HEK293 (cell line): ENCODE data around the gene SEC61G.

Source experiments
- CTCF ChIA-PET: fragments of 350-600 bp; formaldehyde crosslinking; extraction: SDS; loops from one replicate; lab custom pipeline; 2021; ENCODE audit warnings: antibody characterized with exemption; lab: Yijun Ruan, JAX
- POLR2A ChIA-PET: fragments of 300-600 bp; formaldehyde crosslinking; extraction: SDS; loops from one replicate; lab custom pipeline; 2020; ENCODE audit warnings: antibody characterized with exemption, inconsistent platforms; lab: Yijun Ruan, JAX
- H3K27ac ChIP-seq: fragments of 200-500 bp; sonication (Bioruptor generic); 2 replicates; pipeline ENCODE4 v1.5.1; 2014; ENCODE audit warnings: low read depth, low read length, control low read depth, inconsistent platforms; ENCODE audit errors: extremely low read depth
- H3K36me3 ChIP-seq, 2 experiments: fragments of 200-500 bp in 1 of 2; sonication (Bioruptor generic) in 1 of 2; 1 replicate in 1 of 2; 2 replicates in 1 of 2; pipeline ENCODE4 v1.5.1; 2014 to 2017; ENCODE audit warnings: inconsistent platforms in 2 of 2, low read length in 2 of 2; ENCODE audit not compliant: control insufficient read depth in 2 of 2, insufficient read depth in 1 of 2
- H3K4me1 ChIP-seq: fragments of 200-500 bp; sonication (Bioruptor generic); 2 replicates; pipeline ENCODE4 v1.5.1; 2014; ENCODE audit warnings: mild to moderate bottlenecking, low read length, inconsistent platforms; ENCODE audit not compliant: control insufficient read depth, insufficient read depth
- H3K4me3 ChIP-seq: 2 replicates; pipeline ENCODE4 v1.5.1; 2011; ENCODE audit warnings: low read depth, mild to moderate bottlenecking, control low read depth, low read length, moderate library complexity
- H3K9me3 ChIP-seq: fragments of 200-500 bp; sonication (Bioruptor generic); 2 replicates; pipeline ENCODE4 v1.5.1; 2014; ENCODE audit warnings: low read depth, low read length, inconsistent platforms; ENCODE audit not compliant: control insufficient read depth, insufficient read depth
- HOXA7 ChIP-seq: sonication (generic); formaldehyde crosslinking; IDR thresholded peaks from 2 replicates; pipeline ENCODE4 v1.8.1; 2022; ENCODE audit warnings: missing genetic modification reagents, borderline replicate concordance
- KLF16 ChIP-seq: fragments of 450-650 bp; formaldehyde crosslinking; IDR thresholded peaks from 2 replicates; pipeline ENCODE4 v1.5.1; 2017; ENCODE audit warnings: missing biosample characterization, missing genetic modification characterization
- SP3 ChIP-seq: fragments of 450-650 bp; formaldehyde crosslinking; IDR thresholded peaks from 2 replicates; pipeline ENCODE4 v1.5.1; 2016; ENCODE audit warnings: missing biosample characterization, missing genetic modification characterization
- SP7 ChIP-seq: fragments of 450-650 bp; formaldehyde crosslinking; IDR thresholded peaks from 2 replicates; pipeline ENCODE4 v1.5.1; 2016; ENCODE audit warnings: missing biosample characterization, missing genetic modification characterization
- YY2 ChIP-seq: fragments of 450-650 bp; formaldehyde crosslinking; IDR thresholded peaks from 2 replicates; pipeline ENCODE4 v1.5.1; 2016; ENCODE audit warnings: missing biosample characterization, missing genetic modification characterization
- ZBTB1 ChIP-seq: fragments of 450-650 bp; formaldehyde crosslinking; IDR thresholded peaks from 2 replicates; pipeline ENCODE4 v1.5.1; 2016; ENCODE audit warnings: missing biosample characterization, missing genetic modification characterization
- ZBTB7A ChIP-seq: fragments of 450-650 bp; formaldehyde crosslinking; IDR thresholded peaks from 2 replicates; pipeline ENCODE4 v1.5.1; 2016; ENCODE audit warnings: low read depth, missing biosample characterization, missing genetic modification characterization
- ZNF112 ChIP-seq: fragments of 450-650 bp; formaldehyde crosslinking; IDR thresholded peaks from 2 replicates; pipeline ENCODE4 v1.5.0; 2017; ENCODE audit warnings: missing biosample characterization, missing genetic modification characterization
- ZNF138 ChIP-seq: fragments of 450-650 bp; formaldehyde crosslinking; IDR thresholded peaks from 2 replicates; pipeline ENCODE4 v1.5.1; 2016; ENCODE audit warnings: missing biosample characterization, missing genetic modification characterization, borderline replicate concordance
- ZNF155 ChIP-seq: fragments of 450-650 bp; formaldehyde crosslinking; IDR thresholded peaks from 2 replicates; pipeline ENCODE4 v1.5.1; 2016; ENCODE audit warnings: missing biosample characterization, missing genetic modification characterization
- ZNF175 ChIP-seq: fragments of 450-650 bp; formaldehyde crosslinking; IDR thresholded peaks from 2 replicates; pipeline ENCODE4 v1.5.1; 2016; ENCODE audit warnings: missing biosample characterization, missing genetic modification characterization
- ZNF274 ChIP-seq, 2 experiments: fragments of 200-500 bp in 1 of 2; fragments of 450-650 bp in 1 of 2; sonication (Bioruptor generic) in 1 of 2; formaldehyde crosslinking in 1 of 2; IDR thresholded peaks; 2 replicates each; pipeline versions ENCODE4 v1.5.1 to v1.6.1; 2014 to 2016; ENCODE audit warnings: borderline replicate concordance in 1 of 2, inconsistent platforms in 1 of 2, low read length in 1 of 2, missing biosample characterization in 1 of 2, missing genetic modification characterization in 1 of 2
- ZNF501 ChIP-seq: fragments of 450-650 bp; formaldehyde crosslinking; IDR thresholded peaks from 2 replicates; pipeline ENCODE4 v1.5.1; 2016; ENCODE audit warnings: missing biosample characterization, missing genetic modification characterization
- ZNF544 ChIP-seq: fragments of 450-650 bp; formaldehyde crosslinking; IDR thresholded peaks from 2 replicates; pipeline ENCODE4 v1.5.0; 2017; ENCODE audit warnings: missing biosample characterization, missing genetic modification characterization
- ZNF747 ChIP-seq: fragments of 450-650 bp; formaldehyde crosslinking; IDR thresholded peaks from 2 replicates; pipeline ENCODE4 v1.5.1; 2016; ENCODE audit warnings: missing biosample characterization, missing genetic modification characterization
- ZNF791 ChIP-seq: fragments of 450-650 bp; formaldehyde crosslinking; IDR thresholded peaks from 2 replicates; pipeline ENCODE4 v1.5.1; 2016; ENCODE audit warnings: missing biosample characterization, missing genetic modification characterization
- ZSCAN30 ChIP-seq: fragments of 450-650 bp; IDR thresholded peaks from 2 replicates; pipeline ENCODE4 v1.5.1; 2018; ENCODE audit warnings: missing biosample characterization, mild to moderate bottlenecking, missing genetic modification characterization, moderate library complexity
- TF ChIP-seq, protein P1 (sequence below): fragments of 450-650 bp; formaldehyde crosslinking; IDR thresholded peaks from 2 replicates; pipeline ENCODE4 v1.5.1; 2016; ENCODE audit warnings: missing biosample characterization, missing genetic modification characterization
- TF ChIP-seq, protein P2 (sequence below): fragments of 450-650 bp; formaldehyde crosslinking; optimal IDR thresholded peaks from 2 replicates; pipeline ENCODE3; 2016; ENCODE audit warnings: missing biosample characterization, mild to moderate bottlenecking, missing genetic modification characterization
- TF ChIP-seq, protein P3 (sequence below): fragments of 450-650 bp; formaldehyde crosslinking; IDR thresholded peaks from 2 replicates; pipeline ENCODE4 v1.5.1; 2016; ENCODE audit warnings: missing biosample characterization, missing genetic modification characterization, low read depth
- TF ChIP-seq, protein P4 (sequence below): fragments of 450-650 bp; formaldehyde crosslinking; IDR thresholded peaks from 2 replicates; pipeline ENCODE4 v1.5.1; 2016; ENCODE audit warnings: missing biosample characterization, missing genetic modification characterization
- TF ChIP-seq, protein P5 (sequence below): fragments of 450-650 bp; formaldehyde crosslinking; IDR thresholded peaks from 2 replicates; pipeline ENCODE4 v1.5.1; 2016; ENCODE audit warnings: missing biosample characterization, missing genetic modification characterization

The SEC61G gene

DNA sequence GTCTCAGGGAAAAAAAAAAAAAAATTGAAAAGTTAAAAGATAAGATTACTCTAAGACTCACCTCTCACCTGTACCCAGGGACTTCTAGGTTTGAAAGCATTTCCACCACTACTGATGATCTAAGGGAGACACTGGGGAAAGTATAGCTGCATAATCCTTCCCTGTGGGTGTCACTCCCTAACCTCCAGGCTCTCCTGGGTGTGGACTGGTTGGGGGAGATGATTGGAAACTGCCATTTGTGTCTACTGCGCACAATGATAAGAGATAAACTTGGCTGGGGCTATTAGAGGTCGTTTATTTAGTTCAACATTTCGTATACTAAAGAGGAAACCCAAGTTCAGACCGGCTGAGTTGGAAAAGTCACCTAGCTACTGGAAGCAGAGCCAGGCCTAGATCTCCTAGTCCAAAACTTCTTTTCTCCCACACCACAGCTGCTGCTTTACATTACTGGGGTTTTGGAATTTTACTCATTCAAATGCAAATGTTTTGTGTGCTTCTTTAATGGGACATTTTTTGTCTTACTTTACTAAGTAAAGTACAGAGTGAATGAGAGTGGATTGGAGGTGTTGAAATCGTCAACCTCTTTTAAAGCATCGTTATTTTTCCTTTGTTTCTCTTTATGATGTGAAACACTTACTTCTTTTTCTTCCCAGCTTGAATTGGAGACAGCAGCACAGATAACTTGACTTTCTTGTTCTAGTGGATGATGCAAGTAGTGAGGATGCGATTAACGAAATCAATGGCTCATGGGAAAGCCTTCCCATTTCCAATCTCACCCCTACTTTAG is 22.3 kb upstream of the SEC61G start (continued):
- TF ChIP-seq ZNF544 (tag by site-specific recombination), result no peak
- no peak for TF ChIP-seq ZNF274 (IDR thresholded peaks at IDR 0.05; ENCODE audit: low read length)
- TF ChIP-seq ZNF274 (tag by site-specific recombination; IDR thresholded peaks at IDR 0.05; ENCODE audit: borderline replicate concordance), result no peak
- no peak for TF ChIP-seq YY2 (tag by site-specific recombination)
- TF ChIP-seq ZSCAN30, result no peak
- no peak for TF ChIP-seq ZNF501 (tag by site-specific recombination)
- TF ChIP-seq, protein P1, sequence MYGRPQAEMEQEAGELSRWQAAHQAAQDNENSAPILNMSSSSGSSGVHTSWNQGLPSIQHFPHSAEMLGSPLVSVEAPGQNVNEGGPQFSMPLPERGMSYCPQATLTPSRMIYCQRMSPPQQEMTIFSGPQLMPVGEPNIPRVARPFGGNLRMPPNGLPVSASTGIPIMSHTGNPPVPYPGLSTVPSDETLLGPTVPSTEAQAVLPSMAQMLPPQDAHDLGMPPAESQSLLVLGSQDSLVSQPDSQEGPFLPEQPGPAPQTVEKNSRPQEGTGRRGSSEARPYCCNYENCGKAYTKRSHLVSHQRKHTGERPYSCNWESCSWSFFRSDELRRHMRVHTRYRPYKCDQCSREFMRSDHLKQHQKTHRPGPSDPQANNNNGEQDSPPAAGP, result no peak
- TF ChIP-seq KLF16 (tag by site-specific recombination), result no peak
- TF ChIP-seq, protein P2, sequence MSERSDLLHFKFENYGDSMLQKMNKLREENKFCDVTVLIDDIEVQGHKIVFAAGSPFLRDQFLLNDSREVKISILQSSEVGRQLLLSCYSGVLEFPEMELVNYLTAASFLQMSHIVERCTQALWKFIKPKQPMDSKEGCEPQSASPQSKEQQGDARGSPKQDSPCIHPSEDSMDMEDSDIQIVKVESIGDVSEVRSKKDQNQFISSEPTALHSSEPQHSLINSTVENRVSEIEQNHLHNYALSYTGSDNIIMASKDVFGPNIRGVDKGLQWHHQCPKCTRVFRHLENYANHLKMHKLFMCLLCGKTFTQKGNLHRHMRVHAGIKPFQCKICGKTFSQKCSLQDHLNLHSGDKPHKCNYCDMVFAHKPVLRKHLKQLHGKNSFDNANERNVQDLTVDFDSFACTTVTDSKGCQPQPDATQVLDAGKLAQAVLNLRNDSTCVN, result no peak
- TF ChIP-seq, protein P3, sequence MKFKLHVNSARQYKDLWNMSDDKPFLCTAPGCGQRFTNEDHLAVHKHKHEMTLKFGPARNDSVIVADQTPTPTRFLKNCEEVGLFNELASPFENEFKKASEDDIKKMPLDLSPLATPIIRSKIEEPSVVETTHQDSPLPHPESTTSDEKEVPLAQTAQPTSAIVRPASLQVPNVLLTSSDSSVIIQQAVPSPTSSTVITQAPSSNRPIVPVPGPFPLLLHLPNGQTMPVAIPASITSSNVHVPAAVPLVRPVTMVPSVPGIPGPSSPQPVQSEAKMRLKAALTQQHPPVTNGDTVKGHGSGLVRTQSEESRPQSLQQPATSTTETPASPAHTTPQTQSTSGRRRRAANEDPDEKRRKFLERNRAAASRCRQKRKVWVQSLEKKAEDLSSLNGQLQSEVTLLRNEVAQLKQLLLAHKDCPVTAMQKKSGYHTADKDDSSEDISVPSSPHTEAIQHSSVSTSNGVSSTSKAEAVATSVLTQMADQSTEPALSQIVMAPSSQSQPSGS (tag by site-specific recombination), result no peak

DNA sequence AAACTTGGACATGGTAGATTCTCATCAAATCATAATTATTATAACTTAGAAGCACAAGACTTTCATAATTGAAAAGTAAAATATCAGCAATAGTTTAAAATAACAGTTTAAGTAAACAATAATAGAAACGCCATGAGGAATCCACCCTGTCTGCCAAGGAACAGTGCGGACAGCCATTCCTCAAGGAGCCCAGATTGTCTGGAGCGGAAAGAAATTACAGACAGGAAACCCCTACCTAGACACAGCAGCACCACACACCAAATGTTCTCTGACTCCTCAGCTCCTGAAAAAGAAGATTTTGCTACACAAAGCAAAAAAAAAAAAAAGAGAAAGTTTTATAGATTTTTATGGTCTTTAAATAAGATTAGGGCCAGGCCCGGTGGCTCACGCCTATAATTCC is 21.5 kb upstream of the SEC61G start:
- TF ChIP-seq, protein P4, sequence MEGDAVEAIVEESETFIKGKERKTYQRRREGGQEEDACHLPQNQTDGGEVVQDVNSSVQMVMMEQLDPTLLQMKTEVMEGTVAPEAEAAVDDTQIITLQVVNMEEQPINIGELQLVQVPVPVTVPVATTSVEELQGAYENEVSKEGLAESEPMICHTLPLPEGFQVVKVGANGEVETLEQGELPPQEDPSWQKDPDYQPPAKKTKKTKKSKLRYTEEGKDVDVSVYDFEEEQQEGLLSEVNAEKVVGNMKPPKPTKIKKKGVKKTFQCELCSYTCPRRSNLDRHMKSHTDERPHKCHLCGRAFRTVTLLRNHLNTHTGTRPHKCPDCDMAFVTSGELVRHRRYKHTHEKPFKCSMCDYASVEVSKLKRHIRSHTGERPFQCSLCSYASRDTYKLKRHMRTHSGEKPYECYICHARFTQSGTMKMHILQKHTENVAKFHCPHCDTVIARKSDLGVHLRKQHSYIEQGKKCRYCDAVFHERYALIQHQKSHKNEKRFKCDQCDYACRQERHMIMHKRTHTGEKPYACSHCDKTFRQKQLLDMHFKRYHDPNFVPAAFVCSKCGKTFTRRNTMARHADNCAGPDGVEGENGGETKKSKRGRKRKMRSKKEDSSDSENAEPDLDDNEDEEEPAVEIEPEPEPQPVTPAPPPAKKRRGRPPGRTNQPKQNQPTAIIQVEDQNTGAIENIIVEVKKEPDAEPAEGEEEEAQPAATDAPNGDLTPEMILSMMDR, result no peak
- TF ChIP-seq ZNF791 (tag by site-specific recombination) (no peak), ZNF138 (tag by site-specific recombination) (no peak), KLF16 (tag by site-specific recombination) (no peak), ZBTB1 (tag by site-specific recombination) (no peak), ZNF112 (tag by site-specific recombination) (no peak)
- H3K4me3 ChIP-seq, result no peak overlapping the region
- no peaks in the 10 kb centered on the region for H3K36me3 ChIP-seq
- no peaks in the 10 kb centered on the region for H3K9me3 ChIP-seq
- CTCF ChIA-PET, result interaction anchor here (0.5 to 1.7 kb wide), 3 partner anchors 199 to 475 kb away, joined by 4 to 6 read pairs (median 4); no protein-coding TSS in a partner anchor
- H3K4me1 ChIP-seq, result no peaks in the 10 kb centered on the region
- H3K27ac ChIP-seq, result no peak overlapping the region
- POLR2A ChIA-PET, result interaction anchor here (0.7 kb wide), 1 partner anchor 1173 kb away, joined by 4 read pairs; no protein-coding TSS in a partner anchor

DNA sequence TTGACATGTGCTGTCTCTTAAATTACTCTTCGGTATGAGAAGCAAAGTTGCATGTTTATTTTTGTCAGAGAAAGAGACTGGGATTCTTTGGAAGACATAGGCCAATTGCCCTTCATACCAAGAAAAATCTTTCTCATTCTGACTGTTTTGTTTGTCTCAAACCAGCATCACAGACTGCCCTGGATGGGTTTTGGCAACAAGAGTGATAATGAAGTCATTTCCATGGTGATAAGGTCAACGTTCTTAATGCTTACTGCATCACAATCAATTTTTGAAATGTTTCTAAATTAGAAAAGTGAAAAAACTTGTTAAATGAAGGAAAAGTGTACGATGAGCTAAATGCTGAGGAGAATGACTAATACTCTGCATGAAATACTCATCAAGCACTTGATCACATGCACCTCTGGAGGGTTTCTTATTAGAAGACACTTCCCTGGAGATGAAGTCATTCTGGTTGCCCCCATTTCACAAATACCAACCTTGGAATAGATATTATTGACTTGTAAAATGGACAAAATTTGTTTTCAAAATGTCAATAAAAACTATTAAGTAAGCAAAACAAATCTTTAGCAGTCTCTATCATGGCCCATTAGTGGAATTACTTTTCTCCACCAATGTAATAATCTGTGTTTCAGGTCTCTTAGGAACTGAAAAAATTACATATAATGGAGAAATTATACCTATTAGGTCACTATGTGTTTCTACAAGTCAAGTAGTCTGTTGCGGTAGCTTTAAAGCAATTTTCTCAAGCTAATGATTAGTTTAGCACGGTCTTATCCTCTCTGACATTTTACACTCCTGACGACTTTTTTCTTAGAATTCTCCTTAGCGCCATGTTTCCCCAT is 19.9 kb upstream of the SEC61G start:
- no peaks in the 10 kb centered on the region for H3K9me3 ChIP-seq
- no peaks in the 10 kb centered on the region for H3K4me1 ChIP-seq
- POLR2A ChIA-PET, result no interaction called here
- no peaks in the 10 kb centered on the region for H3K36me3 ChIP-seq
- CTCF ChIA-PET, result interaction anchor here (8.0 kb wide), 1 partner anchor 475 kb away, joined by 141 read pairs; no protein-coding TSS in a partner anchor
- no peak overlapping the region for H3K27ac ChIP-seq
- H3K4me3 ChIP-seq, result no peak overlapping the region
- no peak for TF ChIP-seq ZNF155 (tag by site-specific recombination)
- TF ChIP-seq SP7 (tag by site-specific recombination), result no peak
- no peak for TF ChIP-seq ZNF175 (tag by site-specific recombination)
- no peak for TF ChIP-seq HOXA7
- no peak for TF ChIP-seq ZBTB7A (tag by site-specific recombination)
- TF ChIP-seq, protein P5, sequence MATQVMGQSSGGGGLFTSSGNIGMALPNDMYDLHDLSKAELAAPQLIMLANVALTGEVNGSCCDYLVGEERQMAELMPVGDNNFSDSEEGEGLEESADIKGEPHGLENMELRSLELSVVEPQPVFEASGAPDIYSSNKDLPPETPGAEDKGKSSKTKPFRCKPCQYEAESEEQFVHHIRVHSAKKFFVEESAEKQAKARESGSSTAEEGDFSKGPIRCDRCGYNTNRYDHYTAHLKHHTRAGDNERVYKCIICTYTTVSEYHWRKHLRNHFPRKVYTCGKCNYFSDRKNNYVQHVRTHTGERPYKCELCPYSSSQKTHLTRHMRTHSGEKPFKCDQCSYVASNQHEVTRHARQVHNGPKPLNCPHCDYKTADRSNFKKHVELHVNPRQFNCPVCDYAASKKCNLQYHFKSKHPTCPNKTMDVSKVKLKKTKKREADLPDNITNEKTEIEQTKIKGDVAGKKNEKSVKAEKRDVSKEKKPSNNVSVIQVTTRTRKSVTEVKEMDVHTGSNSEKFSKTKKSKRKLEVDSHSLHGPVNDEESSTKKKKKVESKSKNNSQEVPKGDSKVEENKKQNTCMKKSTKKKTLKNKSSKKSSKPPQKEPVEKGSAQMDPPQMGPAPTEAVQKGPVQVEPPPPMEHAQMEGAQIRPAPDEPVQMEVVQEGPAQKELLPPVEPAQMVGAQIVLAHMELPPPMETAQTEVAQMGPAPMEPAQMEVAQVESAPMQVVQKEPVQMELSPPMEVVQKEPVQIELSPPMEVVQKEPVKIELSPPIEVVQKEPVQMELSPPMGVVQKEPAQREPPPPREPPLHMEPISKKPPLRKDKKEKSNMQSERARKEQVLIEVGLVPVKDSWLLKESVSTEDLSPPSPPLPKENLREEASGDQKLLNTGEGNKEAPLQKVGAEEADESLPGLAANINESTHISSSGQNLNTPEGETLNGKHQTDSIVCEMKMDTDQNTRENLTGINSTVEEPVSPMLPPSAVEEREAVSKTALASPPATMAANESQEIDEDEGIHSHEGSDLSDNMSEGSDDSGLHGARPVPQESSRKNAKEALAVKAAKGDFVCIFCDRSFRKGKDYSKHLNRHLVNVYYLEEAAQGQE (tag by site-specific recombination), result no peak
- no peak for TF ChIP-seq ZNF112 (tag by site-specific recombination)
- TF ChIP-seq ZNF747 (tag by site-specific recombination), result no peak
- no peak for TF ChIP-seq SP3 (tag by site-specific recombination)
